K562 (cell line): ENCODE data around the gene TRPC1. TPM values are rescaled to one million over a fixed set of nuclear protein-coding genes. Genes with fewer than 3 reads are reported as not detected.
A peak's percentile ranks its signal among the peaks of the same experiment; 100 is the strongest.

ENCODE experiments used
- ATAC-seq: fragments of 200-7000 bp; cut with Tn5 transposase; 3 replicates; pipeline ENCODE4 v1.9.1; 2020; ENCODE audit warnings: moderate library complexity
- BruUV-seq: library from RNA; stranded (reverse); fragments of 400-500 nt; replicated peaks from 2 replicates; lab custom pipeline; 2021; lab: Mats Ljungman, UMichigan
- CTCF ChIA-PET: fragments of 300-600 bp; formaldehyde crosslinking; extraction: SDS; loops from one replicate; lab custom pipeline; 2021; ENCODE audit warnings: low intra/inter-chr PET ratio; lab: Yijun Ruan, JAX
- POLR2A ChIA-PET: fragments of 300-600, 350-650 bp; sonication (Branson Sonifier 250); formaldehyde crosslinking; extraction: SDS; loops from one replicate; lab custom pipeline; 2021; ENCODE audit warnings: antibody characterized with exemption, inconsistent platforms; lab: Yijun Ruan, JAX
- DNase-seq, 4 experiments: peaks; one replicate each; pipeline versions ENCODE4 v3.0.0 to v3.0.0-alpha.2; 2011 to 2018; ENCODE audit warnings: low spot score in 3 of 4, mixed read lengths in 3 of 4; ENCODE audit errors: extremely low read depth in 1 of 4
- FAIRE-seq: peaks from 2 replicates; lab custom pipeline; 2011; peaks lifted over from hg19 to GRCh38; lab: Jason Lieb, UNC
- H2AFZ ChIP-seq: 2 replicates; pipeline ENCODE4 v1.6.0; 2011; ENCODE audit warnings: low read depth, low read length, control low read depth, inconsistent platforms
- H3K27ac ChIP-seq: fragments of 200-600 bp; 3 replicates; pipeline ENCODE4 v1.8.0; 2011; ENCODE audit warnings: low read depth, mild to moderate bottlenecking, control low read depth, inconsistent platforms, low read length, moderate library complexity, mixed read lengths; ENCODE audit errors: extremely low read depth
- H3K27me3 ChIP-seq, 2 experiments: fragments of 300-600 bp in 1 of 2; 2 replicates in 1 of 2; 3 replicates in 1 of 2; pipeline versions ENCODE4 v1.6.0 to v1.8.0; 2011; ENCODE audit warnings: inconsistent platforms in 2 of 2, low read length in 2 of 2, mild to moderate bottlenecking in 1 of 2, mixed read lengths in 1 of 2, moderate library complexity in 1 of 2; ENCODE audit not compliant: control insufficient read depth in 2 of 2, insufficient read depth in 2 of 2
- H3K36me3 ChIP-seq: fragments of 300-600 bp; 3 replicates; pipeline ENCODE4 v1.8.0; 2011; ENCODE audit warnings: mild to moderate bottlenecking, low read length, inconsistent platforms; ENCODE audit not compliant: control insufficient read depth, insufficient read depth
- H3K4me1 ChIP-seq, 2 experiments: fragments of 200-600 bp in 1 of 2; replicated peaks in 1 of 2; 2 replicates in 1 of 2; 3 replicates in 1 of 2; pipeline versions ENCODE4 v1.5.1 to v1.8.0; 2011; ENCODE audit warnings: inconsistent platforms in 2 of 2, low read length in 2 of 2, mild to moderate bottlenecking in 1 of 2, mixed read lengths in 1 of 2, moderate library complexity in 1 of 2; ENCODE audit not compliant: control insufficient read depth in 2 of 2, insufficient read depth in 2 of 2
- H3K4me2 ChIP-seq: 2 replicates; pipeline ENCODE4 v1.6.1; 2011; ENCODE audit warnings: low read length, control low read depth, inconsistent platforms, mixed read lengths; ENCODE audit not compliant: insufficient read depth
- H3K4me3 ChIP-seq: fragments of 200-600 bp; sonication (generic), shearing (Covaris generic); 2 replicates; pipeline ENCODE4 v1.5.1; 2016; ENCODE audit warnings: control low read depth, inconsistent platforms
- H3K79me2 ChIP-seq: fragments of 200-600 bp; 3 replicates; pipeline ENCODE4 v1.8.0; 2011; ENCODE audit warnings: low read length, inconsistent platforms; ENCODE audit not compliant: control insufficient read depth, insufficient read depth
- H3K9ac ChIP-seq, 2 experiments: 2 replicates each; pipeline versions ENCODE4 v1.6.0 to v1.6.1; 2011; ENCODE audit warnings: low read depth in 2 of 2, low read length in 2 of 2, control low read depth in 1 of 2, inconsistent platforms in 1 of 2, mild to moderate bottlenecking in 1 of 2, mixed read lengths in 1 of 2; ENCODE audit not compliant: insufficient read depth in 1 of 2
- H3K9me1 ChIP-seq: one replicate; pipeline ENCODE4 v1.6.0; 2011; ENCODE audit warnings: inconsistent platforms, mild to moderate bottlenecking, low read length, moderate library complexity; ENCODE audit not compliant: control insufficient read depth, insufficient read depth
- H3K9me3 ChIP-seq: replicated peaks from 2 replicates; pipeline ENCODE4 v1.5.1; 2011; ENCODE audit warnings: low read depth, low read length, inconsistent platforms; ENCODE audit not compliant: control insufficient read depth, insufficient read depth
- H4K20me1 ChIP-seq: replicated peaks from 2 replicates; pipeline ENCODE4 v1.6.1; 2011; ENCODE audit warnings: low read length, inconsistent platforms, mixed read lengths; ENCODE audit not compliant: control insufficient read depth, insufficient read depth
- BMI1 ChIP-seq: fragments of 150-350 bp; IDR thresholded peaks from 2 replicates; pipeline ENCODE4 v1.6.1; 2014; ENCODE audit warnings: low read length
- CCAR2 ChIP-seq: fragments of 200-400 bp; formaldehyde crosslinking; IDR thresholded peaks from 2 replicates; pipeline ENCODE4 v1.6.1; 2017; ENCODE audit warnings: mild to moderate bottlenecking, low read depth, low read length
- DIDO1 ChIP-seq: fragments of 450-650 bp; IDR thresholded peaks from 2 replicates; pipeline ENCODE4 v1.6.1; 2016; ENCODE audit warnings: low read depth, missing biosample characterization, missing genetic modification characterization
- EP300 ChIP-seq: IDR thresholded peaks from 2 replicates; pipeline ENCODE4 v1.6.1; 2012; ENCODE audit warnings: low read length, improper control_type of control experiment
- MEF2D ChIP-seq: conservative IDR thresholded peaks from 2 replicates; pipeline ENCODE4 v1.6.1; 2016; ENCODE audit warnings: low read depth, missing genetic modification characterization, missing compliant biosample characterization
- SIN3A ChIP-seq, 2 experiments: fragments of 150-350 bp in 1 of 2; IDR thresholded peaks; 2 replicates each; pipeline ENCODE4 v1.6.1; 2011 to 2016; ENCODE audit warnings: borderline replicate concordance in 2 of 2, low read depth in 2 of 2, low read length in 2 of 2, mild to moderate bottlenecking in 2 of 2, moderate library complexity in 2 of 2; ENCODE audit not compliant: control insufficient read depth in 1 of 2
- ZC3H4 ChIP-seq: sonication (generic); formaldehyde crosslinking; IDR thresholded peaks from 2 replicates; pipeline ENCODE4 v1.9.0; 2021; ENCODE audit warnings: missing genetic modification reagents, borderline replicate concordance
- ZNF511 ChIP-seq: sonication (generic); formaldehyde crosslinking; IDR thresholded peaks from 2 replicates; pipeline ENCODE4 v1.8.0; 2022; ENCODE audit warnings: mild to moderate bottlenecking, missing genetic modification reagents
- WGBS: fragments of 100-300 bp; shearing (Covaris generic); methylation state at CpG from one replicate; pipeline ENCODE4 v1.1.6; 2016; ENCODE audit warnings: low coverage, mixed read lengths; ENCODE audit not compliant: insufficient coverage; ENCODE audit errors: missing lambda C conversion rate; 5-methylcytosine and 5-hydroxymethylcytosine counted together
- in situ Hi-C: fragments of 300-500 bp; cut with MboI; formaldehyde crosslinking; loops from 4 replicates; pipeline ENCODE4 v1.15.0; 2018; ENCODE audit warnings: inconsistent platforms, mixed read lengths
- intact Hi-C: fragments of 100-400 bp; cut with micrococcal nuclease; formaldehyde crosslinking; loops from 2 replicates; pipeline ENCODE4 v1.14.2; 2022
- polyA plus RNA-seq, 8 experiments: library from polyadenylated mRNA; depleted of rRNA in 4 of 8; stranded (reverse) in 5 of 8; unstranded in 3 of 8; fragments of >200 nt; fragmentation: Nextera tagmentation in 2 of 8; fragmentation: Illumina TruSeq in 1 of 8; extraction: Ambion mirVana in 2 of 8; extraction: Trizol in 1 of 8; gene quantifications; 2 replicates each; pipeline versions ENCODE4 v1.2.1 to v1.2.3, GENCODE V29; 2011 to 2014; ENCODE audit warnings: inconsistent platforms in 1 of 8, missing spikeins in 1 of 8
- total RNA-seq, 7 experiments: library from RNA; depleted of rRNA in 6 of 7; stranded (reverse); fragments of >200 nt in 6 of 7; fragmentation: Illumina TruSeq in 2 of 7; extraction: Trizol in 2 of 7; gene quantifications; 2 replicates each; pipeline versions ENCODE4 v1.2.1 to v1.2.3, GENCODE V29; 2011 to 2021; ENCODE audit warnings: low replicate concordance in 1 of 7
- TF ChIP-seq, protein P1 (sequence below): sonication (generic); IDR thresholded peaks from 2 replicates; pipeline ENCODE4 v1.6.1; 2016

TRPC1 gene
- total and polyA plus RNA-seq, 9 of the 15 experiments (the other 6 are each of a cell fraction or from before 2014, with no cell fraction given), result 1.4 to 6.5 (median 3.0) TPM

GRCh38 chr3:142817356-142817755, 93.5 kb downstream of the TRPC1 start (continued):
- TF ChIP-seq ZNF511 (no peak), BMI1 (no peak), ZC3H4 (CRISPR knock-in tag) (no peak), CCAR2 (no peak)
- TF ChIP-seq, protein P1, sequence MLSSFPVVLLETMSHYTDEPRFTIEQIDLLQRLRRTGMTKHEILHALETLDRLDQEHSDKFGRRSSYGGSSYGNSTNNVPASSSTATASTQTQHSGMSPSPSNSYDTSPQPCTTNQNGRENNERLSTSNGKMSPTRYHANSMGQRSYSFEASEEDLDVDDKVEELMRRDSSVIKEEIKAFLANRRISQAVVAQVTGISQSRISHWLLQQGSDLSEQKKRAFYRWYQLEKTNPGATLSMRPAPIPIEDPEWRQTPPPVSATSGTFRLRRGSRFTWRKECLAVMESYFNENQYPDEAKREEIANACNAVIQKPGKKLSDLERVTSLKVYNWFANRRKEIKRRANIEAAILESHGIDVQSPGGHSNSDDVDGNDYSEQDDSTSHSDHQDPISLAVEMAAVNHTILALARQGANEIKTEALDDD, result no peak

DNA sequence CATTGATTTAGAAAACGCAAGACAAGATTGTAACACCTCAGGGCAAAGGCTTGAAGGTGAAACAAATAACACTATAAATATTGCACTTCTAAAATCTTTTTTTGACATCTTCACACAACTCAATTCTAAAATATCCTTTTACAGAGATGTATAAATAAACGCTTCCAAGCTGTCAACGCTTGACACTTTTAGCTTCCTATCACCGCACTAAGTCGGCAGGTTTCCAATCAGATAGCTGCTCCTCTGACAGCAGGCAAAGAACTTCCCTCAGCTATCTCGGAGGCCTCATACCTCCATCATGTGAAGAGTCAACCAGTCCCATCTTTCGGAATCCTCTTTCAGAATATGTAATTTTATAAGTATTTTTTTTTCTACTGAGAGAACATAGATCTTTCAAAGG, 94.1 kb downstream of the TRPC1 start:
- intact Hi-C loops, result no loop called here
- Histone ChIP-seq H3K4me3 (no peak overlapping the region), H3K4me2 (no peak overlapping the region), H3K36me3 (no peaks in the 10 kb centered on the region), H3K9me1 (no peaks in the 10 kb centered on the region), H3K27ac (no peak overlapping the region), H3K27me3 (peaks cover 0 to 5% of the 10 kb centered on the region in 2 experiments; a peak in 1 of 5 replicates), H3K9me3 (no peaks in the 10 kb centered on the region), H3K9ac (no peak overlapping the region), H4K20me1 (no peaks in the 10 kb centered on the region), H2AFZ (no peak overlapping the region), H3K4me1 (peaks cover 0 to 10% of the 10 kb centered on the region in 2 experiments; a peak in 3 of 5 replicates), H3K79me2 (no peaks in the 10 kb centered on the region)
- BruUV-seq, result no TSS peak
- 3% methylated on average over 7 of the region's 7 CpGs for WGBS
- peak in 3 of 4 experiments; percentile 22 to 83 (median 64) for DNase-seq
- CTCF ChIA-PET, result no interaction called here
- peak; percentile 78 for FAIRE-seq
- peak; percentile 84 for ATAC-seq
- POLR2A ChIA-PET, result interaction anchor here (0.6 to 1.3 kb wide), 4 partner anchors 9 to 137 kb away, joined by 3 to 6 read pairs (median 4); no protein-coding TSS in a partner anchor
- in situ Hi-C loops, result no loop called here
- peak; percentile 55 for TF ChIP-seq EP300
- no peak for TF ChIP-seq DIDO1
- TF ChIP-seq SIN3A (IDR thresholded peaks at IDR 0.05; ENCODE audit: borderline replicate concordance in 2 of 2, control insufficient read depth in 1 of 2, low read depth in 2 of 2, low read length in 2 of 2), result no peak
- peak; percentile 91 for TF ChIP-seq MEF2D
